PC-9 (cell line): Measurements from ENCODE around the gene PAN3. TPM values are rescaled to one million over a fixed set of nuclear protein-coding genes. Genes with fewer than 3 reads are reported as not detected.

ENCODE experiments used
- BruUV-seq: library from RNA; stranded (reverse); fragments of 400-500 nt; replicated peaks from 2 replicates; lab custom pipeline; 2021; lab: Mats Ljungman, UMichigan
- CTCF ChIA-PET: fragments of 300-600 bp; sonication (Branson Sonifier 250); formaldehyde crosslinking; loops from one replicate; lab custom pipeline; 2022; ENCODE audit warnings: antibody characterized with exemption; lab: Charles Lee
- POLR2A ChIA-PET: fragments of 300-600 bp; sonication (Branson Sonifier 250); formaldehyde crosslinking; loops from one replicate; lab custom pipeline; 2022; ENCODE audit warnings: antibody characterized with exemption; ENCODE audit not compliant: unreplicated experiment; lab: Charles Lee
- DNase-seq, 2 experiments: peaks; one replicate each; pipeline versions ENCODE4 v3.0.0 to v3.0.0-alpha.2; 2015 to 2022; ENCODE audit warnings: mixed read lengths in 1 of 2
- H2AFZ ChIP-seq: fragments of 200-600 bp; sonication (generic); 2 replicates; pipeline ENCODE4 v1.8.1; 2017; ENCODE audit warnings: antibody characterized with exemption
- H3F3A ChIP-seq: fragments of 200-600 bp; sonication (generic); 2 replicates; pipeline ENCODE4 v1.8.1; 2017; ENCODE audit warnings: antibody characterized with exemption, mild to moderate bottlenecking, low read depth; ENCODE audit not compliant: insufficient read depth
- H3K27ac ChIP-seq: fragments of 200-600 bp; sonication (generic); 2 replicates; pipeline ENCODE4 v1.6.1; 2016; ENCODE audit warnings: mixed run types
- H3K27me3 ChIP-seq: fragments of 200-600 bp; sonication (generic); 2 replicates; pipeline ENCODE4 v1.6.1; 2016; ENCODE audit warnings: low read depth, mixed run types; ENCODE audit not compliant: insufficient read depth
- H3K36me3 ChIP-seq: fragments of 200-600 bp; sonication (generic); 2 replicates; pipeline ENCODE4 v1.6.1; 2016; ENCODE audit warnings: low read depth, mixed run types
- H3K4me1 ChIP-seq: fragments of 200-600 bp; sonication (generic); replicated peaks from 2 replicates; pipeline ENCODE4 v1.6.1; 2016; ENCODE audit warnings: mixed run types; ENCODE audit not compliant: insufficient read depth
- H3K4me2 ChIP-seq: fragments of 200-600 bp; sonication (generic); 2 replicates; pipeline ENCODE4 v1.6.1; 2017; ENCODE audit warnings: mixed run types
- H3K4me3 ChIP-seq: fragments of 200-600 bp; sonication (generic); 2 replicates; pipeline ENCODE4 v1.6.1; 2016; ENCODE audit warnings: mixed run types
- H3K79me2 ChIP-seq: fragments of 200-600 bp; sonication (generic); 2 replicates; pipeline ENCODE4 v1.6.1; 2017; ENCODE audit warnings: low read depth, mixed run types
- H3K9me2 ChIP-seq: fragments of 200-600 bp; sonication (generic); 2 replicates; pipeline ENCODE4 v1.8.1; 2017; ENCODE audit warnings: mild to moderate bottlenecking; ENCODE audit not compliant: insufficient read depth
- H3K9me3 ChIP-seq: fragments of 200-600 bp; sonication (generic); 2 replicates; pipeline ENCODE4 v1.8.1; 2016; ENCODE audit warnings: low read depth; ENCODE audit not compliant: insufficient read depth
- H4K20me1 ChIP-seq: fragments of 200-600 bp; sonication (generic); 2 replicates; pipeline ENCODE4 v1.8.1; 2017; ENCODE audit not compliant: insufficient read depth
- CTCF ChIP-seq: fragments of 200-600 bp; sonication (generic); conservative IDR thresholded peaks from 2 replicates; pipeline ENCODE4 v1.6.1; 2017; ENCODE audit warnings: mixed run types, antibody characterized with exemption, mild to moderate bottlenecking, moderate library complexity
- EZH2 ChIP-seq: fragments of 200-600 bp; sonication (generic); IDR thresholded peaks from 2 replicates; pipeline ENCODE4 v1.8.0; 2017; ENCODE audit warnings: antibody characterized with exemption, low read depth
- intact Hi-C: fragments of 100-400 bp; cut with micrococcal nuclease; formaldehyde crosslinking; loops from one replicate; pipeline ENCODE4 v1.10.0; 2022; ENCODE audit not compliant: unreplicated experiment
- total RNA-seq: library from RNA; stranded (reverse); gene quantifications from 2 replicates; pipeline ENCODE4 v1.2.3, GENCODE V29; 2021

PAN3 gene
- total RNA-seq, 1 experiment from 2014 or later, result 34.6 TPM

GRCh38 chr13:28136916-28137315 lies 1.4 kb upstream of the PAN3 start:
- BruUV-seq, result no TSS peak
- peaks cover 19% of the 10 kb centered on the region for H4K20me1 ChIP-seq
- no peaks in the 10 kb centered on the region for H3K9me2 ChIP-seq
- H3K36me3 ChIP-seq, result no peaks in the 10 kb centered on the region
- H3K4me1 ChIP-seq, result peaks cover 22% of the 10 kb centered on the region
- peak overlapping the region; percentile 92 for H3K4me2 ChIP-seq
- no peak overlapping the region for H3K27ac ChIP-seq
- TF ChIP-seq EZH2, result no peak
- no peaks in the 10 kb centered on the region for H3K27me3 ChIP-seq
- ChIA-PET POLR2A (no interaction called here), CTCF (no interaction called here)
- no peaks in the 10 kb centered on the region for H3K9me3 ChIP-seq
- no peak for DNase-seq
- H2AFZ ChIP-seq, result peak overlapping the region; percentile 88
- H3F3A ChIP-seq, result peaks cover 15% of the 10 kb centered on the region; the same call in 1 of the 2 replicates
- peaks cover 55% of the 10 kb centered on the region for H3K79me2 ChIP-seq
- H3K4me3 ChIP-seq, result peak overlapping the region; percentile 93
- intact Hi-C loops, result no loop called here

GRCh38 chr13:28137596-28137995 lies 749 bp upstream of the PAN3 start:
- no peaks in the 10 kb centered on the region for H3K9me2 ChIP-seq
- TSS peak; percentile 45 for BruUV-seq
- peak overlapping the region; percentile 92 for H3K4me2 ChIP-seq
- TF ChIP-seq EZH2 (no peak), CTCF (no peak)
- no peaks in the 10 kb centered on the region for H3K36me3 ChIP-seq
- peaks cover 29% of the 10 kb centered on the region for H3K4me1 ChIP-seq
- H3F3A ChIP-seq, result peaks cover 15% of the 10 kb centered on the region; the same call in 1 of the 2 replicates
- peaks cover 62% of the 10 kb centered on the region for H3K79me2 ChIP-seq
- peak overlapping the region; percentile 88 for H2AFZ ChIP-seq
- H3K4me3 ChIP-seq, result peak overlapping the region; percentile 93
- DNase-seq, result no peak
- H3K27me3 ChIP-seq, result no peaks in the 10 kb centered on the region
- H4K20me1 ChIP-seq, result peaks cover 24% of the 10 kb centered on the region
- intact Hi-C loops, result no loop called here
- CTCF ChIA-PET, result no interaction called here
- no peaks in the 10 kb centered on the region for H3K9me3 ChIP-seq
- H3K27ac ChIP-seq, result peak overlapping the region; percentile 78
- POLR2A ChIA-PET, result interaction anchor here (0.6 kb wide), 1 partner anchor 23 kb away, joined by 5 read pairs; no protein-coding TSS in a partner anchor

DNA sequence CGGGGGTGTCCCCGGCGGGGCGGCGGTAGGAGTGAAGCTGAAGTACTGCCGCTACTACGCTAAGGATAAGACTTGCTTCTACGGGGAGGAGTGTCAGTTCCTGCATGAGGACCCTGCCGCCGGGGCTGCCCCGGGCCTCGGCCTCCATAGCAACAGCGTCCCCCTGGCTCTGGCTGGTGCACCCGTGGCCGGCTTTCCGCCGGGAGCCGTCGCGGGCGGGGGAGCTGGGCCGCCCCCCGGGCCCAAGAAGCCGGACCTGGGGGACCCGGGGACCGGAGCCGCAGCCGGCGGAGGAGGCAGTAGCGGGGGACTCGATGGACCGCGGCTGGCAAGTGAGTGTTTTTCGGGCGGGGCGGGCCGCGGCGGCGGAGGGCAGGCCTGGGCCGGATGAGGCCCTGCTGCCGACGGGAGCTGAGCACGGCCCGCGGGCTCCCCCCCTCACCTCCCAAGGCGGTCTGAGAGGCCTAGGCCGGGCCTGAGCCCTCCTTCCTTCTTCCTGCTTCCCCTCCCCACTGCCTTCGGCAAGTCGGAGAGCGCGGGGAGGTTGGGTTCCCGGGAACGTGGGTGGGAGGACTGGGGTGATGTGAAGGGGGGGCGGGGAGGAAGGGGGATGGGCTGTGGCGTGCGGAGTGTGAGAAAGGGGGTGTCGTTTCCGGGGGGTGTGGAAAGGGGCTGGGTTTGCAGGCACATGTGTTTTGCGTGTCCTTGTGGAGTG lies 568 bp downstream of the PAN3 start:
- peak overlapping the region; percentile 93 for H3K4me3 ChIP-seq
- peak overlapping the region; percentile 78 for H3K27ac ChIP-seq
- H2AFZ ChIP-seq, result peak overlapping the region; percentile 88
- intact Hi-C loops, result loop anchor here (2.0 kb wide), 1 partner anchor 42 kb away; no protein-coding TSS in a partner anchor
- H3F3A ChIP-seq, result peaks cover 15% of the 10 kb centered on the region; the same call in 1 of the 2 replicates
- DNase-seq, result peak in 1 of 2 experiments; percentile 67
- ChIA-PET CTCF (no interaction called here), POLR2A (no interaction called here)
- no peaks in the 10 kb centered on the region for H3K9me3 ChIP-seq
- no peaks in the 10 kb centered on the region for H3K9me2 ChIP-seq
- no peaks in the 10 kb centered on the region for H3K27me3 ChIP-seq
- BruUV-seq, result TSS peak; percentile 12
- peaks cover 35% of the 10 kb centered on the region for H3K4me1 ChIP-seq
- peaks cover 3% of the 10 kb centered on the region; the same call in 1 of the 2 replicates for H3K36me3 ChIP-seq
- H4K20me1 ChIP-seq, result peaks cover 37% of the 10 kb centered on the region
- peak overlapping the region; percentile 92 for H3K4me2 ChIP-seq
- H3K79me2 ChIP-seq, result peaks cover 75% of the 10 kb centered on the region
- TF ChIP-seq EZH2, result no peak
- TF ChIP-seq CTCF, result no peak
